Brain pericyte (primary cell): Measurements from ENCODE around the gene DIP2A.
"Not testable (repeated sequence)": the region's sequence is repeated elsewhere in the genome, so short reads cannot be mapped to it uniquely, and the experiment has no call there.

Experiments used
- DNase-seq: peaks from one replicate; pipeline ENCODE4 v3.0.0-alpha.2; 2012; ENCODE audit warnings: low read depth, low spot score

The DIP2A gene

DNA sequence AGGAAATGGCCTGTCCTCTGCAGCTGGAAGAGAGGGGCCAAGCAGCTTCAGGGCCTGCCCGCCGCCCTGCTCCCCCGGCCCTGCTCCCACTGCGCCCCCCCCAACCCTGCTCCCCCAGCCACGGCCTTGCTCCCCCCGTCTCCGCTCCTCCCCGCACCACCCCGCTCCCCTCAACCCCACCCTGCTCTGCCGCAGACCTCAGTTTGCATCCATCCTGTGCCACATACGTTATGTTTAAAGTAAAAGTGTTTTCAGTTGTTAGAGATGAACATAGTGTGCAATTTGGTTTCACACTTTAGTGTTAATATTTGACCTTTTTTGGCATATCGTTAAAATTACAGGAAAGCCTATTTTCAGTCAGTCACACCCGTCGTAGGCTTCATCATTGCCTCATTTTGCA is 34.1 kb upstream of the DIP2A start:
- no peak for DNase-seq

DNA sequence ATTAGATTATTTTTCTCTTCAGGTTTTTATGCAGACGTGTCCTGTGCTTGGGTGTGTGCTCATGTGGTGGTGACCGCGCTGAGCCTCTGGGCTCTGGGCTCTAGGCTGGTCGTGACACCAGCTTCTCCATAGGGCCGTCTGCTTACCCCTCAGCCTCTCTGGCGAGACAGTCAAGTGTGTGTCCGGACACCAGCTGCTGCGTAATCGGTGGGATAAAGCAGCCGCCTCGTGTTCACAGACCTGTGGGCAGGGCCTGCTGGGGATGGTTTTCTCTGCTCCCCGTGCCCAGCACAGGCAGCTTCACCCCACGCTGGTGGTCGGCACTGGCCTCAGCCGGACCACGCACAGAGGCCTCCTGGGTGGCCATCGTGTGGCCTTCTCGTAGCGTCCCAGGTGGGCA is 33.6 kb upstream of the DIP2A start:
- no peak for DNase-seq

DNA sequence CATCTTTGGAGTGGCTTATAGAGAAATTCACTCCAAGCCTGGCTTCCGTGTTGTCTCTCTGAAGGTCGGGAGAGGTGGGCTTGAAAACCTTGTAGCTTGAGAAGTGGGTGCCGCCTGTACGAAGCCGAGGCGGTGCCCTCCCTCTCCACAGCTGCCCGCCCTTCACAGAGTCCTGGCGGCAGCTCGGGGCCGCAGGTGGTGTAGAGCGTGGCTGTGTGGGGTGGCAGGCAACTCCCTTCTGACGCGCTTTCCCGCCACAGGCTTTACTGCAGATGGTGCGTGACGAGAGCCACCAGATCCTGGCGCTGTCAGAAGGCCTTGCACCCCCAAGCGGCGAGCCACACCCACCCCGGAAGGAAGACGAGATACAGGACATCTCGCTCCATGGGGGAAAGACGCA is 33.1 kb upstream of the DIP2A start:
- DNase-seq = no peak

DNA sequence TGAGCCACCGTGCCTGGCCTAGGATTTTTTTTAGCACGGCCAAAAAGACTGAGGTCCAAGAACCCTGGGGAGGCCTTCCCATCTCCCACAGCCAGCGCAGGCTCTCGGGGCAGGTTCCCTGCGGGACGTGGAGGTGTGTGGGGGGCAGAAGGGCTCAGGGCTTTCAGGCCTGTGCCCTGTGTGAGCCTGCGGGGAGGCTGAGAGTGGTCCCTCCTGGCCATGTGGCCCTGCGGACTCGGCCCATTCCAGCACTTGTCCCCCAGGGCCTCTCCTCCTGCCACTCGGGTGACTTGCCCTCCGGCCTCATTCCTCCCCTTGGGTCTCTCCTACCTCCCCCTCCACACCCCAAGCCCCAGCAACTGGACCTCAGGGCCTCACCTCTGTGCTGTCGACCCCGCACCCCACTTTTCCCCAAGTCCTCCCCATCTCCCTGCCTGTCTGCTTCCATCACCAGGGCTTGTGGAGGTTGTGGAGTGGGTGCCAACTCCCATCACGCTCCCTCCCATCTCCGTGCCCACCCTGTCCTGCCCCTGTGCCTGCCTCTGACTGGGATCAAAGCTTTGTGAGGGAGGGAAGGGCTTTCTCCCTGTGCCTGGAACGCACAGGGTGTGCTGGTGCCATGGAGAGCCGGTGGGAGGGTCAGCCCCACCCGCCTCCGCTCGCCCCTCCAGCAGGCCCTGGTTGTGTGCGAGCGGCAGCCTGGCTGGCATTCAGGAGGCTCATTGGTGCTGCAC is 32.2 kb upstream of the DIP2A start:
- no peak for DNase-seq

DNA sequence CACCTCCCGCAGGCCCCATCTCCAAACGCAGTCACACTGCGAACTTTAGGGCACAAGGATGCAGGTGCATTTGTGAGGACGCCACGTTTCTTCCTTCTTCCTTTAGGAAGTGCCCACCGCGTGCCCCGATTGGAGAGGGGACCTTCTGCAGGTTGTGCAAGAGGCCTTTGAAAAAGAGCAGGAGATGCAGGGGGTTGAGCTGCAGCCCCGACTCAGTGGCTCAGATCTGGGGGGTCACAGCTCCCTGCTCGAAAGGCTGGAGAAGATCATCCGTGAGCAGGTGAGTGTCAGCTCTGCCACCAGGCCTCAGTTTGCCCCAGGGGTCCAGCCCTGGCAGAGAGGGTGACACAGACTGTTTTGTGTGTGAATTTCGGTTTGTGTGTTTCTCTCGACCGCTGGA is 31.2 kb upstream of the DIP2A start:
- DNase-seq = no peak

DNA sequence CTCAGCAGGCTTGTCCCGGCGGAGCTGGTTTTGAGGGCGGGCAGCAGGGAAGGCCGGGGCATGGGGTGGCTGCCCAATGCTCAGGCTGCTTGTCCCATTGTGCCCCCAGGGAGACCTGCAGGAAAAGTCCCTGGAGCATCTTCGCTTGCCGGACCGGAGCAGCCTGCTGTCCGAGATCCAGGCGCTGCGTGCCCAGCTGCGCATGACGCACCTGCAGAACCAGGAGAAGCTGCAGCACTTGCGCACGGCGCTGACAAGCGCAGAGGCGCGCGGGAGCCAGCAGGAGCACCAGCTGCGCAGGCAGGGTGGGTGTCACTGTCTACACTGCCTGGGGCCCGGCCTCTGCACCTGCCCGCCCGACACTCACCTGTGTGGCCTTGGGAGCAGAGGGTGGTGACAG is 30.4 kb upstream of the DIP2A start:
- DNase-seq = no peak

DNA sequence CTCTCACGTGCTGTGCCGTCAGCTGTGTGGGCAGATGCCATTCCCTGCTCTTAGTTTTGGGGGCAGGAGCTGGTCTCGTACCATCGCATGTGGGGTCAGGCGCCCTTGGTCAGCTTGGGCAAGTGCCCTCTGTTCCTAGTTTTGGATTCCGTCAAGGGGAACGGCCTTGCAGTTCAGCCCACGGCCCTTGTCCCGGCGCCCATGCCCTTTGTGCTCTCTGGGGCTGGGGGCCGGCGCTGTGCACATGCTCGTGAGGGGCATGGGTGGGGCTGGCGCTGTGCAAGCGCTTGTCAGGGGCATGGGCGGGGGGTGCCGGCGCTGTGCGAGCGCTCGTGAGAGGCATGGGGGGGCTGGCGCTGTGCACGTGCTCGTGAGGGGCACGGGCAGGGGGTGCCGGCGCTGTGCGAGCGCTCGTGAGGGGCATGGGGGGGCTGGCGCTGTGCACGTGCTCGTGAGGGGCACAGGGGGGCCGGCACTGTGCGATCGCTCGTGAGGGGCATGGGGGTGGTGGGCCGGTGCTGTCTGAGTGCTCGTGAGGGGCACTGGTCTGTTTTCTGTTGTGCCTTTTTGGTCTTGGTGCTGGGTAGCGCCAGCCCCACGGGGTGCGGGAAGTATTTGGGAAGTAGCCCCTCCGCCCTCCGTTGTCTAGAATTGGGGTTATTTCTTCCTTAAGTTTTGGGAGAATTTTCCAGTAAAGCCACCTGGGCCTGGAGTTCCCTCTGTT is 29.5 kb upstream of the DIP2A start:
- no peak for DNase-seq

DNA sequence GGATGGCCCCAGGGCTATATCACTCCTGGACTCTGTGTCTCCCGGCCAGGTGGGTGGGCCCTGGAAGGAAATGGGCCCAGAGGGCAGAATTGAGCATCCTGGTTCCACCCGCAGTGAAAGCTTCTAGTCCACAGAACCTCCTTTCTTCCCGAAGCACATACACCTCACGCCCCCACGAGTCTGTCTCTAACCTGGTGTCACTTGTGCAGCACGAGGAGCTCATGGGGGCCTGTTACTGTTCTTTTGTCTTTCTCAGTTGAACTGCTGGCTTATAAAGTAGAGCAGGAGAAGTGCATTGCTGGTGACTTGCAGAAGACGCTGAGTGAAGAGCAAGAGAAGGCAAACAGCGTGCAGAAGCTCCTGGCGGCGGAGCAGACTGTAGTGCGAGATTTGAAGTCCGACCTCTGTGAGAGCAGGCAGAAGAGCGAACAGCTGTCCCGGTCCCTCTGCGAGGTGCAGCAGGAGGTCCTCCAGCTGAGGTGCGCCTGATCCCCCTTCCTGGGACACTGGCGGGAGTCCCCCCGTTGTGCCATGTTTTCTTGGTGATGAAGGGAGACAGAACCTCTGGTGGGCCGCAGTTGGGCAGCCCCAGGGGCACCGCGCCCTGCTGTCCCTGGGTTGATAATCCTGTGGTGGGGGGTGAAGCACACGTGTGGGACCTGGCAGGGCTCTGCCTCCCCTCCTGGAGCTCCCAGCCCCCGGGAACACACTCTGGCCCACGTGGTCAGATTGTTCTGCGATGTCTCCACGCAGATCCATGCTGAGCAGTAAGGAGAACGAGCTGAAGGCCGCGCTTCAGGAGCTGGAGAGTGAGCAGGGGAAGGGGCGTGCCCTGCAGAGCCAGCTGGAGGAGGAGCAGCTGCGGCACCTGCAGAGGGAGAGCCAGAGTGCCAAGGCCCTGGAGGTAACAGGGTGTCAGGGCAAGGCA is 28.7 kb upstream of the DIP2A start:
- no peak for DNase-seq

DNA sequence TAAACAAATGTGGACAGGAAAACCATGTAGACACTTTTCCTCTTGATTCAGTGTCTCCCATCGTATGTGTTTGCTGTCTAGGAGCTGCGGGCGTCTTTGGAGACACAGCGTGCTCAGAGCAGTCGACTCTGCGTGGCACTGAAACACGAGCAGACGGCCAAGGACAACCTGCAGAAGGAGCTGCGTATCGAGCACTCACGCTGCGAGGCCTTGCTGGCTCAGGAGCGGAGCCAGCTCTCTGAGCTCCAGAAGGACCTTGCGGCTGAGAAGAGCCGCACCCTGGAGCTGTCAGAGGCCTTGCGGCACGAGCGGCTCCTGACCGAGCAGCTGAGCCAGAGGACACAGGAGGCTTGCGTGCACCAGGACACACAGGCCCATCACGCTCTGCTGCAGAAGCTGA is 27.2 kb upstream of the DIP2A start:
- no peak for DNase-seq

DNA sequence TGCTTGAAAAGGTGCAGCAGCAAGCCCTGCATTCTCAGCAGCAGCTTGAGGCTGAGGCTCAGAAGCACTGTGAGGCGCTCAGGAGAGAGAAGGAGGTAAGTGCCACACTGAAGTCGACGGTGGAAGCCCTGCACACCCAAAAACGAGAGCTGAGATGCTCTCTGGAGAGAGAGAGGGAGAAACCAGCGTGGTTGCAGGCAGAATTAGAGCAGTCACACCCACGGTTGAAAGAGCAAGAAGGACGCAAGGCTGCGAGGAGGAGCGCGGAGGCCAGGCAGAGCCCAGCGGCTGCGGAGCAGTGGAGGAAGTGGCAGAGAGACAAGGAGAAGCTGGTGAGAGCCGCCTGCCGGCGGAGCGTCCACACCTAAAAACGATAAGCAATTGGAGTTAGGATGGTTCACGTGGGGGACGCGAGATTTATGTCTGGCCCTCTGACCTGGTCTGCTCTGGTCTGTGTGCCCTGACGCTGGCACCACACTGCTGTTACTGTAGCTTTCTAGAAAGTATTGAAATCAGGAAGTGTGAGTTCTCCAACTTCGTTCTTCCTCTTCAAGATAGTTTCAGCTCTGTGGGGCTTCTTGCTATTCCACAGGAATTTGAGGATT is 26.7 kb upstream of the DIP2A start:
- DNase-seq = peak; percentile 3

DNA sequence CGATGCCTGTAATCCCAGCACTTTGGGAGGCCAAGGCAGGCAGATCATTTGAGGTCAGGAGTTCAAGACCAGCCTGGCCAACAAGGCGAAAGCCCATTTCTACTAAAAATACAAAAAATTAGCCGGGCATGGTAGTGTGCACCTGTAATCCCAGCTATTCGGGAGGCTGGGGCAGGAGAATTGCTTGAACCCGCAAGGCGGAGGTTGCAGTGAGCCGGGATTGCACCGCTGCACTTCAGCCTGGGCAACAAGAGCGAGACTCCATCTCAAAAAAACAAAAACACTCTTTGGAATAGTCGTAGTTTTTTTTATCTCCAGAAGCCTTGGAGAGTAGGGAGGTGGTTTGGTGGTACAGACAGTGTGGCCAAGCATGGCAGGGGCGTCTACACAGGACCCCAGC is 25.6 kb upstream of the DIP2A start:
- not testable (repeated sequence) for DNase-seq

DNA sequence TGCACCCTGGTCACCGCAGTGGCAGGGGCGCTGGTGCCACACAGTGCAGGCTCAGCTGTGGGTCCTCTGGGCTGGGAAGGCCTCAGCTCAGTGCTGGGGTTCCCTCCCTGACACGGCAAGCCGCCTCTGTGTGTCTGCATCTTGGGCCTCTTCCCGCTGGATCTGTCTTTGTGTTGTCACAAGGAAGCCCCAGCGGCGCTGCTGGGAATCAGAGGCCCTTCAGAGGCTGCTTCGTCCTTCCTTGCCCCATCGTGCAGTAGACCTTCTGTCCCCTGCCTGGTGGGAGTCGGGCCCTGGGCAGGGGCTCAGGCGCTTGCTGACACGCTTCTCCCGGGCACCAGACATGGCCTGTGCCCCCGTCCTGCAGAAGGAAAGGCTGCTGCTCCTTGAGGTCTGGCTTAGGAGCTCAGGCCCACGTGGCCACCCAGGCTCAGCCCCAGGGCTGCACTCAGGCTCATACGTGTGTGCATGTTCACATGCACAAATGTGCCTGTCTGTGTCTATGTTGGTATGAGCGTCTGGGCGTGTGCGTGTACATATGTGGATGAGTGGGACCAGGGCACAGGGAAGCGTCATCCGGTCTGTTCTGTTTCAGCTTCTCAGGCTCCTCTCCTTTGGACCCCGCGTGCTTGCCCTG is 24.3 kb upstream of the DIP2A start:
- DNase-seq = no peak

DNA sequence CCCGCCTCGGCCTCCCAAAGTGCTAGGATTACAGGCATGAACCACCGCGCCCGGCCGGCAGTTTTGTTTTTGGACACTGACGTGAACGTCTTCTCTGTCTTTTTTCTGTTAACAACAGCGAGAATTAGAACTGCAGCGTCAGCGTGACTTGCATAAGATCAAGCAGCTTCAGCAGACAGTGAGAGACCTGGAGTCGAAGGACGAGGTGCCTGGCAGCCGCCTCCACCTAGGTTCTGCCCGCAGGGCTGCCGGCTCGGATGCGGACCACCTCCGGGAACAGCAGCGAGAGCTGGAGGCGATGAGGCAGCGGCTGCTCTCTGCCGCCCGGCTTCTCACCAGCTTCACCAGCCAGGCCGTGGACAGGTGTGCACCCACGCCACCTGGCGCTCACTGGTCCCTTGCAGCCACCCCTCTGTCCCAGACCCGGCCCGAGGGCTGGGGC is 22.9 kb upstream of the DIP2A start:
- no peak for DNase-seq

DNA sequence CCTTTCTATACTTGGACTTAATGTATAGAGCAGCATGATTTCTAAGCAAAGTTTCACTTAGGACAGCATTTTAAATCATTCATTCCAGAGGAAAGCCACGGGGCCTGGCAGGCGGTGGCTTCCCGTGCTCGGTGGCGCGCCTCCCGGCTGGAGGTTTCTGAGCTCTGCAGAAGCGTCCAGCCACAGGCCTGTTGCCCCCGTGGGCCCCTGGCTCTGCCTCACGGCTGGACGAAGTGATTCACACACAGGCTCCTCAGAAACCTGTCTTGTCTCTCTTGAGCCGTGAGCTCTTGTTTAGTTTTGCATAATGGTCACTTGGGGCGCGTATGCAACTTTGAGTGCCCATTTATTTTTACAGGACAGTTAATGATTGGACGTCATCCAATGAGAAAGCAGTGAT is 22.1 kb upstream of the DIP2A start:
- DNase-seq = no peak

DNA sequence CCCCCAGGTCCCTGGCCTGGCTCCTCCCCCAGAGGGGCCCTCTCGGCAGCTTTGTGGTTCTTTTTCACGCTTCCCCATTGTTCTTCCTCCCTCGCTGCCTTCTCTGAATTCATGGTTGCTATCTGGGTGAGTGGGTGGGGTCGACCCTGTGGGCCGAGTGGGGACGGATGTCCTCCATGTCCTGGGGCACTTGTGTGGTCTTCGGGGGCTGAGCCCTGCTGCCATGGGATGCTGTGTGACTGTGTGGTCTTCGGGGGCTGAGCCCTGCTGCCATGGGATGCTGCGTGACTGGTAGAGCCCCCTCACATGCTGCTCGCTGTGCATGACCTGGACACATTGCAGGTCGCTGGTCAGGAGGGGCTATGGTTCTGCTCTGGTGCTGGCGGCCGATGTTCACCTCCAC is 21.6 kb upstream of the DIP2A start:
- DNase-seq = no peak

DNA sequence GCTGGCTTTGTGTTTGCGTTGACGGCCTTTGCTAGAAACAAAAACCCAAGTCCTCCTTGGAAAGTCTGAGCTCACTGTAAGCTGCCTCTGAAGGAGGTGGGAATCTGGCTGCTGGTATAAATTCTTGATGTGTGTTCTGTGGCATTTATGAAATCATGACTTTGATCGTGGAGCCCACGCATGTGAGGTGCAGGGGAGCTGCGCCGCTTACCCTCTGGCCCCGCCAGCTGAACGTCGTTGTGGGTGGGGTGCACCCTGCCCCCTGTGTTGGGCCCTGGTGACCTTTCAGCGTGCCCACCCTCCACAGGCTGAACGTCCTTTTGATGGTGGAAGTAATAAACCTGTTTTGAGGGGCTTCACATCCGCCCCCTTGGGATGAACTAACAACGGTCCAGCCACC is 21.2 kb upstream of the DIP2A start:
- no peak for DNase-seq

DNA sequence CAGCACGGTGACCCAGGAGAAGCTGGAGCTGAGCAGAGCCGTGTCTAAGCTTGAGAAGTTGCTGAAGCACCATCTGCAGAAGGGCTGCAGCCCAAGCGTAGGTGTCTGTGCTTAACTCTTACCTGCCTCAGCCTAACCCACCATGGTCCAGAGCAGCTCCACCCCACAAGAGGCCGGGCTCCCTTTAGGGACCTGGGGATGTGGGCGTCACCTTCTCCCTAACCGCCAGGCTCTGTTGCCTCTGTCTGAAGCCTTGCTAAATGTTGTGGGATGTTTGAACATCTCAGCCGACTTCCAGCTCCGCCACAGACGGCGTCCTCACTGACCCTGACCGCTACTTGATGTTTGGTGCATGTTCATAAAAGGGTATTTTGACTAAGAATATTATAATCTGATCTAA is 20.4 kb upstream of the DIP2A start:
- no peak for DNase-seq

DNA sequence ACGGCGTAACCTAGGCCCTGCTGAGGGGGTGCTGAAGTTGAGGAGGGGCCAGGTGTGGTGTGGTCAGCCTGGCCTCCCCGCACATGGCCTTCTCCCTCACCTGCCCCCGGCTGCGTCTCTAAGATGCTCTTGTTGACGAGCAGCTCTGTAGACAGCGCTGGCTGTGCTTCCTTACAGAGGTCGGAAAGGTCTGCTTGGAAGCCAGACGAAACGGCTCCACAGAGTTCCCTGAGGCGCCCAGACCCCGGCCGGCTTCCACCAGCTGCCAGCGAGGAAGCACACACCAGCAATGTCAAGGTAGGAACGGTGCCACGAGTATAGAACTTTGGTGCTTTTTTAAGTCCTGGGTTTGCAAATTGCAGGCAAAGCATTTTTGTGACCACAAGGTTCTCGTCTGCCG is 18.8 kb upstream of the DIP2A start:
- DNase-seq = no peak

DNA sequence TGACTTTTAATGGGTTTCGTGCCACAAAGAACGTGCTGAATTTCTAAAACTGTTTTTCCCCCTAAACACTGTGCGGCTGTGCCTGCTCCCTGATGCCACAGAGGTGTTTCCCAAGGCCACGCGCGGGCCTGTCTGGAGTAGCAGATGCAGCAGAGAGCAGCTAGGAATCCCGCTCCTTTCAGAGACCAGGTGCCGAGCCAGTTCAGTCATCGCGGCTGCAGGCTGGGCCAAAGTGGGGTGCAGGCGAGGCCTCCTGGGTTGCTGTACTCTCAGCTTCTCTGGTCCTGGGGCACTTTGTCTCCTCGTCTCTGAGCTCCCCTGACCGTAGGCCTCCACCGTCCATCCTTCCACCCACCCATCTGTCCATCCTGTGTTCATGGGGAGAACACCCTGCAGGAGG is 17.4 kb upstream of the DIP2A start:
- no peak for DNase-seq

DNA sequence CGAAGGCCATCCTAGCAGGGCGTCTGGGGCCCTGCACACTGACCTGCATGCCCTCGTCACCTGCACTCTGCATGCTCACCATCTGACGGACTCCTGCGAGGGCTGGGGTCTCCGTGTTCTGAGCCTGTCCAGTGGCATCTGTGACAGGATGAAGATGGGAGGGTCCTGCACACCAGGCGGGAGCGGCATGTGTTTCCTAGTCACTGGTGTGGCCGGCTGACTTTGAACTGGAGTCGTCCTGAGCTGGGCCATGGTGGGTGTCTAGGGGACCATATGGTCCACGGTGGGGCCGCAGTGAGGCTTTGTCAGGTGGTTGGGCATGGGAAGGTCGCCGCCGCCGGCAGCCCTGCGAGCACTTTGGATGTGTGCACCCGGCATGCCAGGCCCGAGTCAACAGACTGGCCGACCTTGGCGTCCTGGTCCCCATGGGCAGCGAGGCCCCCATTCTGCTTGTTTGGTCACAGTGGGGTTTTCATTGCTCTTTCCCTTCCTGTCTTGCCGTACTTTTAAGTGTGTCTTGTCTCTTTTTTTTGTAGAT is 16.7 kb upstream of the DIP2A start:
- no peak for DNase-seq

DNA sequence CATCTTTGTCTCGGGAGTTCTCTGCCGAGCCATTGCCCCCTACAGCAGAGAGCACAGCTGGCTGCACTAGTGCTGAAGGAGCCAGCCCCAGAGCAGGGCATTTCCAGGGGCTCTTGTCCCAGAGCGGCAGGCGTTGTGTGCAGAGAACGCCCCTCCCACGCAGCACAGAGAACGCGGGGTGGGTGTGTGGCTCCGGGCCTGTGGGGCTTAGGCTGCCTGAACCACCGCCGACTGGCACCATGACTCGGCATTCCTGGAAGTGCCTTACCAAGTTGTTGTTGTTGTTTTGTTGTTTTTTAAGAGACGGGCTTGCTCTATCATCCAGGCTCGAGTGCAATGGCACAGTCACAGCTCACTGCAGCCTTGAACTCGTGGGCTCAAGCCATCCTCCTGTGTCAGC is 15.8 kb upstream of the DIP2A start:
- no peak for DNase-seq
